CD4-positive, alpha-beta T cell (primary cell): ENCODE data around the gene ECT2L. TPM values are rescaled to one million over a fixed set of nuclear protein-coding genes. Genes with fewer than 3 reads are reported as not detected.

Experiments used
- ATAC-seq: fragments of 200-7000 bp; cut with Tn5 transposase; one replicate; pipeline ENCODE4 v1.10.0; 2022; ENCODE audit warnings: mild to moderate bottlenecking; ENCODE audit not compliant: poor library complexity
- CTCF ChIA-PET: fragments of 350-600 bp; sonication (Branson Sonifier 250); formaldehyde crosslinking; loops from one replicate; lab custom pipeline; 2021; ENCODE audit warnings: antibody characterized with exemption, inconsistent platforms; lab: Charles Lee
- POLR2A ChIA-PET: fragments of 350-600 bp; sonication (Branson Sonifier 250); formaldehyde crosslinking; loops from one replicate; lab custom pipeline; 2021; ENCODE audit warnings: antibody characterized with exemption, inconsistent platforms; lab: Charles Lee
- DNase-seq, 14 experiments: peaks; one replicate each; pipeline ENCODE4 v3.0.0-alpha.2; 2013 to 2020; ENCODE audit warnings: mixed read lengths in 2 of 14
- H3K27ac ChIP-seq, 2 donors: one replicate each; pipeline versions ENCODE4 v1.5.1 to v1.7.0; 2013; ENCODE audit warnings: low read length in 2 of 2, low read depth in 1 of 2, mild to moderate bottlenecking in 1 of 2
- H3K27me3 ChIP-seq, 2 experiments: 1 replicate in 1 of 2; 2 replicates in 1 of 2; pipeline versions ENCODE4 v1.6.1 to v1.7.0; 2013; ENCODE audit warnings: low read length in 2 of 2, control low read depth in 1 of 2, mild to moderate bottlenecking in 1 of 2, moderate library complexity in 1 of 2; ENCODE audit not compliant: insufficient read depth in 2 of 2, control insufficient read depth in 1 of 2
- H3K36me3 ChIP-seq: one replicate; pipeline ENCODE4 v1.6.1; 2013; ENCODE audit warnings: low read length, control low read depth; ENCODE audit not compliant: insufficient read depth
- H3K4me1 ChIP-seq: one replicate; pipeline ENCODE4 v1.6.1; 2013; ENCODE audit warnings: low read length, control low read depth; ENCODE audit not compliant: insufficient read depth
- H3K4me3 ChIP-seq: one replicate; pipeline ENCODE4 v1.5.1; 2013; ENCODE audit warnings: mild to moderate bottlenecking, low read length, moderate library complexity
- H3K9me3 ChIP-seq, 2 experiments: 1 replicate in 1 of 2; 2 replicates in 1 of 2; pipeline versions ENCODE4 v1.6.1 to v1.7.0; 2013; ENCODE audit warnings: low read length in 2 of 2, mild to moderate bottlenecking in 2 of 2, control low read depth in 1 of 2, moderate library complexity in 1 of 2; ENCODE audit not compliant: control insufficient read depth in 1 of 2, insufficient read depth in 1 of 2
- H3K27ac Mint-ChIP-seq: one replicate; pipeline ENCODE4 v1.8.0; 2020; ENCODE audit warnings: mixed read lengths
- H3K27me3 Mint-ChIP-seq: one replicate; pipeline ENCODE4 v1.8.0; 2021; ENCODE audit warnings: mixed read lengths
- H3K36me3 Mint-ChIP-seq: one replicate; pipeline ENCODE4 v1.8.0; 2021; ENCODE audit warnings: low read depth, mixed read lengths
- H3K4me1 Mint-ChIP-seq: one replicate; pipeline ENCODE4 v1.8.0; 2021; ENCODE audit warnings: low read depth, mixed read lengths
- H3K4me3 Mint-ChIP-seq: one replicate; pipeline ENCODE4 v1.8.0; 2020; ENCODE audit warnings: mild to moderate bottlenecking, mixed read lengths
- H3K9me3 Mint-ChIP-seq: one replicate; pipeline ENCODE4 v1.8.0; 2020; ENCODE audit warnings: mixed read lengths
- intact Hi-C, 2 experiments: fragments of 100-400 bp; cut with DNase I in 1 of 2; cut with micrococcal nuclease in 1 of 2; formaldehyde crosslinking; loops; one replicate each; pipeline versions ENCODE4 v1.15.1 to v1.9.0; 2023 to 2025; cut with DNase I, micrococcal nuclease
- total RNA-seq, 174 experiments: library from RNA in 2 of 174; stranded (reverse) in 2 of 174; gene quantifications; one replicate each; pipeline ENCODE4 v1.2.3 and lab custom pipeline; 2021 to 2026
- TF ChIP-seq, protein P1 (sequence below): fragments of 200-600 bp; IDR thresholded peaks from one replicate; pipeline ENCODE4 v1.8.0; 2022; ENCODE audit warnings: antibody characterized with exemption, mild to moderate bottlenecking

Gene ECT2L
- total RNA-seq, 2 experiments from 2014 or later, result not detected

DNA sequence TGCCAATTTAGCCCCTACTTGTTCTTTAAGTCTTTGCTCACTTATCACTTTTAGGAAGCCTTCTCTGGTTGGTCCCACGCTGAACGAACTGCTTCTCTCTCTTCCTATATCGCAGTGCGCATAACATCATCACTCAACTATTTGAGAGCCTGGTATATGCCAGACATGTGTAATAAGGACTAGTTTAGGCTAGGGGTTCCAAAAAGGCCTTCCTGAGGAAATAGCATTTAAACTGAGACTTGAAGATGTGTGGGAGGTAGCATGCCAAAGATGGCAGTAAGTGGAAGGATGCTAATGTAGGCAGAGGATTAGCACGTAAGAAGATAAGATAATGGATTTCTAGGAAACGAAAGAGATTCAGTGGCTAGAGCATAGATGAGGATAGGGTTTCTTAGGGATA lies 17.6 kb upstream of the ECT2L start:
- Mint-ChIP-seq H3K4me1 (peaks cover 31% of the 10 kb centered on the region), H3K36me3 (peaks cover 80% of the 10 kb centered on the region), H3K27ac (no peak overlapping the region), H3K27me3 (no peaks in the 10 kb centered on the region), H3K9me3 (no peaks in the 10 kb centered on the region), H3K4me3 (no peak overlapping the region)
- Histone ChIP-seq H3K27me3 (no peaks in the 10 kb centered on the region), H3K4me1 (peaks cover 5% of the 10 kb centered on the region), H3K36me3 (peaks cover 57% of the 10 kb centered on the region), H3K4me3 (no peak overlapping the region), H3K27ac (no peak overlapping the region), H3K9me3 (no peaks in the 10 kb centered on the region)
- intact Hi-C loops, result loop anchor here in 1 of 2 experiments (5.0 to 10.0 kb wide), 2 partner anchors 209 to 1564 kb away; partner anchors contain the start of genes IFNGR1 and REPS1
- ATAC-seq (no peak), DNase-seq (no peak)
- CTCF ChIA-PET, result no interaction called here
- TF ChIP-seq, protein P1, sequence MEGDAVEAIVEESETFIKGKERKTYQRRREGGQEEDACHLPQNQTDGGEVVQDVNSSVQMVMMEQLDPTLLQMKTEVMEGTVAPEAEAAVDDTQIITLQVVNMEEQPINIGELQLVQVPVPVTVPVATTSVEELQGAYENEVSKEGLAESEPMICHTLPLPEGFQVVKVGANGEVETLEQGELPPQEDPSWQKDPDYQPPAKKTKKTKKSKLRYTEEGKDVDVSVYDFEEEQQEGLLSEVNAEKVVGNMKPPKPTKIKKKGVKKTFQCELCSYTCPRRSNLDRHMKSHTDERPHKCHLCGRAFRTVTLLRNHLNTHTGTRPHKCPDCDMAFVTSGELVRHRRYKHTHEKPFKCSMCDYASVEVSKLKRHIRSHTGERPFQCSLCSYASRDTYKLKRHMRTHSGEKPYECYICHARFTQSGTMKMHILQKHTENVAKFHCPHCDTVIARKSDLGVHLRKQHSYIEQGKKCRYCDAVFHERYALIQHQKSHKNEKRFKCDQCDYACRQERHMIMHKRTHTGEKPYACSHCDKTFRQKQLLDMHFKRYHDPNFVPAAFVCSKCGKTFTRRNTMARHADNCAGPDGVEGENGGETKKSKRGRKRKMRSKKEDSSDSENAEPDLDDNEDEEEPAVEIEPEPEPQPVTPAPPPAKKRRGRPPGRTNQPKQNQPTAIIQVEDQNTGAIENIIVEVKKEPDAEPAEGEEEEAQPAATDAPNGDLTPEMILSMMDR, result no peak
- POLR2A ChIA-PET, result no interaction called here

DNA sequence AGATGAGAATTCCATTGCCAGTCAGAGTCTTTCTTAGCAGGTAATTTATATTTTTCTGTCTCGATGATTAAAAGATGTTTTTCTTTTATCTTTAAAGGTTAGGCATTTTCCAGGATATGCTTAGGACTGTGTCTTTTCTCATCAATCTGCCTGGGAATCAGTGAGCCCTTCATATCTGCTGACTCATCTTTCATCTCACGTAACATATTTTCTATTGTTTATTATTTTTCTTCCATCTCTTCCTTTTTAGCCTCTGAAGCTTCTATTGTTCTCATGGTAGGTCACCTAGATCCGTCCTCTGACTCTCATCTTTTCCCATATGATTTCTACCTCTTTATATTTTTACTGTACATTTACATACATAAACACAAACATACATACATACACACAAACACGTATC lies 13.6 kb upstream of the ECT2L start:
- Mint-ChIP-seq H3K36me3 (peaks cover 97% of the 10 kb centered on the region), H3K9me3 (no peaks in the 10 kb centered on the region), H3K27ac (no peak overlapping the region), H3K27me3 (no peaks in the 10 kb centered on the region), H3K4me1 (peaks cover 15% of the 10 kb centered on the region), H3K4me3 (no peak overlapping the region)
- DNase-seq, result no peak
- ChIA-PET CTCF (no interaction called here), POLR2A (no interaction called here)
- Histone ChIP-seq H3K36me3 (peaks cover 69% of the 10 kb centered on the region), H3K4me3 (no peak overlapping the region), H3K4me1 (no peaks in the 10 kb centered on the region), H3K9me3 (no peaks in the 10 kb centered on the region), H3K27ac (no peak overlapping the region), H3K27me3 (no peaks in the 10 kb centered on the region)
- TF ChIP-seq, protein P1, result no peak
- ATAC-seq, result no peak
- intact Hi-C loops, result no loop called here

DNA sequence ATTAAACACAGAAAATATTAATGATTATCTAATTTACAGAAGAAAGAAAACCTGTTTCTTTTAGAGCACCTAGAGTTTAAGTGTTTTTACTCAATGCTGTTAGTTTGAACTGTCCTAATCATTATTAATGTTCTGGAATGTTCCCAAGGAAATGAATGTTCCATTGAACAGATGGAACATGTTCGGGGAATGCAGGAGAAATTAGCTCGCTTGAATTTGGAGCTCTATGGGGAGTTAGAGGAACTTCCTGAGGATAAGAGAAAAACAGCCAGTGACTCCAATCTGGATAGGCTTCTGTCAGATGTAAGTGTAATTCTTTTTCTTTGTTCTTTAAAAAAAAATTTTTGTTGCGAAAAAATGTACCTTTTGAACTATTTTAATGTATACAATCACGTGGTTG lies 10.8 kb upstream of the ECT2L start:
- H3K9me3 Mint-ChIP-seq, result no peaks in the 10 kb centered on the region
- intact Hi-C loops, result no loop called here
- no peaks in the 10 kb centered on the region for H3K9me3 ChIP-seq
- H3K4me1 ChIP-seq, result no peaks in the 10 kb centered on the region
- no peak overlapping the region for H3K4me3 Mint-ChIP-seq
- no peaks in the 10 kb centered on the region for H3K27me3 Mint-ChIP-seq
- peaks cover 10% of the 10 kb centered on the region for H3K4me1 Mint-ChIP-seq
- TF ChIP-seq, protein P1, result no peak
- H3K36me3 ChIP-seq, result peaks cover 58% of the 10 kb centered on the region
- H3K27me3 ChIP-seq, result no peaks in the 10 kb centered on the region
- ATAC-seq (no peak), DNase-seq (no peak)
- no peak overlapping the region for H3K27ac Mint-ChIP-seq
- H3K4me3 ChIP-seq, result no peak overlapping the region
- H3K27ac ChIP-seq, result no peak overlapping the region
- H3K36me3 Mint-ChIP-seq, result peaks cover 98% of the 10 kb centered on the region
- CTCF ChIA-PET, result no interaction called here
- POLR2A ChIA-PET, result no interaction called here
